Raji (cell line): ENCODE measurements around the gene EXD3.

Experiments
- POLR2A ChIP-seq: IDR thresholded peaks from 2 replicates; pipeline ENCODE4 v1.6.1; 2011; ENCODE audit warnings: low read depth, low read length, control low read depth; ENCODE audit not compliant: insufficient read depth

The EXD3 gene

DNA sequence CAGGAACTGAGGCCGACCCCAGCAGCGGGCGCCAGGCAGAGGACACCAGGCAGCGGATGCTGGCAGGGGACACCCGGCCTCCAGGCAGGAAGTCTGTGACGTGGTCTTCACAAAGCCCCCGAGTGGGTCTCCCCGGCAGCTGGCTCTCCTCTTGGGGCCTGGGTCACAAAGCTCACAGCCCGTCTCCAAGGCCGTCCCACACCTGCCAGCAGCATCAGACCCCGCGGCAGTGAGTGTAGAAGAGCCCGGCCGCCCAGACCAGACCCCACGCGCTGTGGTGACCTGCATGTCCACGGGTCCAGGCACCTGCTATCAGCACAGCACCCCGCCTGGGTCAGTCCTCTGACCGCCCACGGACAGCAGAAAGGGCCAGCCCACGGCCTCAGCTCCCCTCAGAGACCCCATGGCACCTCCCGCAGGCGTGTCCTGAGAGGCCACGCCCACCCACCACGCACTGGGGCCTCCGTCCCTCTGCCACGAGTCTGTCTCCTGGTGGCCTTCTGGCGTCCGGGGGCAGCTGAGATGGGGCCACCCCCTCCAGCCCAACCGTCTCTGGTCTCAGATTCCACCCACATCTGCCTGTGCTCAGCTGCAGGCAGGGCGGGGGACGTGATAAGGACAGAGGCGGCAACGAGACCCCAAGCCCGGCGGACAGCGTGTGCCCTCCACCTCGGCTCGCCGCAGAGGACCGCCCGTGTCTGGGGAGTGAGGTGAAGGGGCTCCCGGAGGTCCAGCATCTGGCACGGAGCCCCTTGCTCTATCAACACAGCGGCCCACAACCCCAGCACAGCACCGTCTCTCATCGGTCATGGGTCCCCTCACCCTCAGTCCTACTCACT lies 34.2 kb downstream of the EXD3 start:
- TF ChIP-seq POLR2A = no peak

DNA sequence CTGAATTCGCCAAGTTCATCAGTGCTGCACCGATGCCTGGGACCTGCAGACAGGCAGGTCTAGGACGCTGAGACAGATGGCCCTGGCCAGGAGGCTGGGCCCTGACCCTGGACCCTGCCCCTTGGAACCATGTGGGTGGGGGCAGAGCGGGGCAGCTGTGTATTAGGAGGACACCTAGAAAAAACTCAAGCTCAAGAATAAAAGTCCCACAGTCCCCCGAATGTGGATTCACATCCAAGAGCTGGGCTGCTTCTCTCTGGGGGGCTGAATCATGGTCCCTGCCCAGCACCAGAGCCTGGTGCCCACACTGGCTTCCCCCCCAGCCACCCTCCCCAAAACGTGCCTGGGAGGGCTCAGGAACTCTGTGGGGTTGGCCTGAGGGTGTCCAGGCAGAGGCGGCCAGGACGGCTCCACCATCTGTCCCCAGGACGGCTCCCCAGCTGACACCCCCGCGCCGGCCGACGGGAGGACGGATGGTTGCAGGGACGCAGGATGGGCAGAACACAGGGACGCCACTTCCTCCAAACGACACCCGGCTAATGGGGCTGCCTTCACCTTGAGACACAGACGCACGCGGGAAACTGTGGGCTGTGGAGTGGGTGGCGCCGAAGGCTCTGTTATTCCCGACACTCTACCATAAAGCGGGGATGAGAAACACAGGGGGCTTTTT lies 34.9 kb downstream of the EXD3 start:
- TF ChIP-seq POLR2A = no peak

DNA sequence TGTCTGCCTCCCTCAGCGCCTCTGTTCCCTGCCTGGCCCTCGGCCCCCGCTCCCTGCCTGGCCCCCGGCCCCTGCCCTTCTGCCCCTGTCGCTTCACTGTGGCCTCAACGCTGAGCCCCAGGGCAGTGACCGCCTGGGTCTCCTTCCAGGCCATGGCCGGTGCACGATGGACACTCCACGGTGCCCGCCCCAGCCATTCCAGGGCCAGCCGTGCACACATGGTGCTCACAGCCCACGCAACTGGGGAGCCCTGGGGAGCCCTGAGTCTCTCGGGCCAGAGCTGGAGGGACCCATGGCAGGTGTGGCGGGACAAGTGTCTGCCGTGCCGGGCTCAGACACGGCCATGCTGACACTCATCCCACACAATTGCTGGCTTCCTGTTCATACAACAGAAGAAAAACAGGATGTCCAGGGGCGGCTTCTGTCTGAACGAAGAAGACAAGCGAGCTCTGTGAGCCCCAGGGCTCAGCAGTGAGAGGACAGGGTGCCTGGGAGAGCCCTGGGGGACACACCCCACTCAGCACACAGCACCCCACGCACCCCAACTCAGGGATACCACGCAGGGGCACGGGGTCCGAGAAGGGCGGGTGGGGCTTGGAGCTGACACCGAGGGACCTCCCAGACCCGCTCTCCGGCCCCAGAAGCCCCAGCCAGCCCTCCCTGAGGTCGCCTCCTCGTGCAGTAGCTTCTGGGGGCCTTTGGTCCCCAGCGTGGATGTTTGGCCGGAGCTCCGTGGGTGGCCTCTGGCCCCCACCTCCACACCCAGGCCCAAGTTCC lies 35.7 kb downstream of the EXD3 start:
- no peak for TF ChIP-seq POLR2A

DNA sequence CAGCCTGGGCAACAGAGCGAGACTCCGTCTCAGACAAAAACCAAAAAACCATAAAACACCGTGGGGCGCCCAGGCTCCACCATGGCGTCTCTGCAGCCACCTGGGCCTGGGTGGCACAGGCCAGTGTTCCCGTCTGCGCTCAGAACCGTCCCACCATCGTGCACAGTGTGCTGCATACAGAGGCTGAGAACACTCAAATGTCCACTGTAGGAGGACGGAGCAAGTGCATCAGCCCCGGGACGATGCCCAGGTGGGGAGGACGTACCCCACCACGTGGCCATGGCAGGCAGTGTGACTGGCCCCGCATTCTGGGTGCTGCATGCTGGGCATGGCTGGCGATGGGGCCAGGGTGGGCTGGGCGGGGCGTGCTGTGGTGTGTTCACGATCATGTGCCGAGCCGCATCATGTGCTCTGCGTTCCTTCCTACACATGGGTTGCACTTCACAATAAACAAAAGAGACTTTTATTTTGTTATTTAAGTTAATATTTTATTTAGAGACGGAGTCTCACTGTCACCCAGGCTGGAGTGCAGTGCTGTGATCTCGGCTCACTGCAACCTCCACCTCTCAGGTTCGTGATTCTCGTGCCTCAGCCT lies 37.8 kb downstream of the EXD3 start:
- no peak for TF ChIP-seq POLR2A

DNA sequence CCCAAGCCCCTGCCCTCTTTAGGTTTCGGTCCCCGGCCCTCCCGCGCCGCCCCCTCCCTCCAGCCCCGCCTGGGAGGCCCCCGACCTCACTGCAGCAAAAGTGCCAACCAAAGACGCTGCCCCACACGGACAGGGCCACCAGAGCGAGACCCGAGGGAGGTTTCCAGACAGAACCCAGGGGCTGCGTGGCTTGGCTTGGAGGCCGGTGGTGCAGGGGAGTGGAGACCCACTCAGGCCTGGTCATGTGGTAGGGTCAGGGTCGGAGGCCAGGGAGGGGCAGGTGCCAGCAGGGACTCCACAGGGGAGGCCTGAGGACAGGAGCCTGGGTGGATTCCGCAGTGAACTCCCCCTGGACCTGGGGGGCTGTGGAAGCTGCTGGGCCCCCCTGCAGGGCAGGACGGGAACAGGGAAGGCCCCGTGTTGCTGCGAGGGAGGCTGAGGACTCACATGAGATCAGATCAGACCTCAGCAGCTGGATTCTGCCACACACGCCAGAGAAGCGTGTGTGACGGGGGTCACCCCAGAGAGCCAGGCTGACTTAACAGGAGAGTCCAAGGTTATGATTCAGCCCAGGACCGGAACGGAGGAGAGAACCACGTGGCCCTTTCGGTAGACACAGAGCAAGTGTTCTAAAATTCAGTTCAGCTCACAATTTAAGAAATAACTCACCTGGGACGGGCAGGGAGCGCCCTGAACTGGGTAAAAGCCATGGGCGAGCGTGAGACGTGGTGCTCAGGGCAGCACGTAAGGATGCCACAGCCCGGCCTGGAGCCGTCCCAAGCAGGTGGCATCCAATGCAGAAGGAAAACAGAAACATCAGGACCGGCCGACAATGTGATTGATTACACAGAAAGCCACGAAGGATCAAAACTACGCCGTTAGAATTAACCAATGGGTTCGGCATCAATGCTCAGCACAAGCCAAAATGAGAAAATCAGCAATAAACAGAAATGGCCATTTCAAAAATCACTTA lies 38.9 kb downstream of the EXD3 start:
- TF ChIP-seq POLR2A = no peak

DNA sequence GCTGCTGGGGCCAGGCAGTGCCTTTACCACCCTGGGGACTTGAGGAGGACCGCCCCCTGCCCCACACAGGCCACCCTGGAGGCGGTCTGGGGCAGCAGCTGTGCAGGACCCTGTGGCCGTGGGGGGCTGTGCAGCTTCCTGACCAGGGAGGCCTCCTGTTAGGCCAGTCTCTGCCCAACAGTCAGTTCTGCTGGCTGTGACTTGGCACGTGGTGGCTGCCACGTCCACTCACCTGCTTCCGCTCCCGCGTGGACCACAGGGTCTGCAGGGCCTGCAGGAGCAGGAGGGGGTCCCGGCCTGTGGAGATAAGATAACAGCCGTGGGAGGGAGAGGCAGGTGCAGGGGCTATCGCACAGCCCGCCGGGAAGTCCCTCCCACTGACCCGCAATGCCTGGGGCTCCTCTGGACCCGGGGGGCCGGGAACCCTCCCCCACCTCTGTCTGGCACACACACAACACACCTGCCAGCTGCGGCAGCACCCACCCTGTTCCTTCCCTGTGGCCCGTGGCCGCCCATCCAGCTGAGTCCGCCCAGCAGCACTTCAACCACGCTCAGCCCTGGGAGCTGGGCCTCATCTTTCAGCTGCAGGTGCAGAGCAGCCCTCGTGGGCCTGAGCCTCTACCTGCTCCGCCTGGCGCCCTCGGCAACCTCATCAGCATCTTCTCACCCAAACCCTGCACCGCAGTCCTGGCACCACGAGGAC lies 39.7 kb downstream of the EXD3 start:
- TF ChIP-seq POLR2A = no peak

DNA sequence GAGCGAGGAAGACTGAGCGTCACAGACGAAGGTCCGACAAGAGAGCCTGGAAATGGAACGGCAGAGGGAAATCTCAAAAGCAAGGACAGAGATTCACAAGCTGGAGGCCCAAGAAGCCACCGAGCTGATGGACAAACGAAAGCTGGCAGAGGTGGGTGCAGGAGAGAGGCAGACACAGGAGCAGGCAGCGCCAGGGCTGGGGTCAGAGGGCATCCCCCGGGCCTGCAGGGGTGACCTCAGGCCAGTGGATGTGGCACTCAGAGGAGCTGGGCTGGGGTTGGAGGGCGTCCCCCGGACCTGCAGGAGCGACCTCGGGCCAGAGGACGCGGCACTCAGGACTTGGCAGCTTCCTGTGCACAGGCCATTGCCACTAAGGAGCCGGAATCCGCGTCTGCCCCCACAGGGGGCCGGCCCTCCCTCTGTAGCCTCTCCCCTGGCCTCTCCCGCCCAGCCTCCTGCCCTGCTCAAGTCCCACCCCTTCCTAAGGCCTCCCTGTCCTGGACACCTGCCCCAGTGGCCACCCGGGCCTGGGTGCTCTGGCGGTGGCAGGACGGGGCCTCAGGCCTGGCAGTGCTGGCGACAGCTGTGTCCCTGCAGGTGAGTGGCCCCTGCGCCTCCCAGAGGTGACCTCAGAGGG lies 40.4 kb downstream of the EXD3 start:
- TF ChIP-seq POLR2A = no peak

DNA sequence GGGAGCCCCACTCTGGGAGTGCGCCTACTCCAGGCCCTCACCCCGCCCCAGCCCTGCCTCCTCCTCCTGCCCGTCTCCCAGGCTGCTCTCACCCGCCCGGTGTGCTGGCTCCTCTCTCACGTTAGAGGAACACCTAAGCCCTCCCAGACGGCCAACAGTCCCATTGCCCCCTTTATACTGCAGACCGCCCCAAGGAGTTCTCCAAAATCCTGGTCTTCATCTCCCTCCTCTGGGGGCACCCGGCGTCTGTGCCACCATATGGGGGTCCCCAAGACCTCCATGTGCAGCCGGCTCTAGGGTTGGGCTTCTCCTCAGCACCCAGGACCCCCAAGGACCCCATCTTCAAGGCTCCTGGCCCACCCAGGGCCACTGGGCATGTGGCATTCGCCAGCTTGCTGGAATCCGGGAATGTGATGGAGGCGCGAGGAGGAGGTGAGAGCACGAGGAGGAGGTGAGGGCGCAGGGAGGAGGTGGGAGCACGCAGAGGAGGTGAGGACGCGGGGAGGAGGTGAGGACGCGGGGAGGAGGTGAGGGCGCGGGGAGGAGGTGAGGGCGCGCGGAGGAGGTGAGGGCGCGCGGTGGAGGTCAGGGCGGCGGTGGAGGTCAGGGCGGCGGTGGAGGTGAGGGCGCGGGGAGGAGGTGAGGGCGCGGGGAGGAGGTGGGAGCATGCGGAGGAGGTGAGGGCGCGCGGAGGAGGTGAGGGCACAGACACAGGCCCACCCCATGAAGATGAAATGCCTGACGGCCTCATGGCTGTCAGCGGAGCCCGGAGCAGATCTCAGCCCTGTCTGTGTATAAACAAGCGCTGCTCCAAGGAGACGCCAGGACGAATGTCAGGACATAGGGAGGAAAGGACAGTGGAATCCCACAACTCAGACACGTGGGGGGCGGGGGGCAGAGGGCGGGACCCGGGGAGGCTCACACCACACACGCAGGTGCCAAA lies 41.2 kb downstream of the EXD3 start:
- TF ChIP-seq POLR2A = no peak

DNA sequence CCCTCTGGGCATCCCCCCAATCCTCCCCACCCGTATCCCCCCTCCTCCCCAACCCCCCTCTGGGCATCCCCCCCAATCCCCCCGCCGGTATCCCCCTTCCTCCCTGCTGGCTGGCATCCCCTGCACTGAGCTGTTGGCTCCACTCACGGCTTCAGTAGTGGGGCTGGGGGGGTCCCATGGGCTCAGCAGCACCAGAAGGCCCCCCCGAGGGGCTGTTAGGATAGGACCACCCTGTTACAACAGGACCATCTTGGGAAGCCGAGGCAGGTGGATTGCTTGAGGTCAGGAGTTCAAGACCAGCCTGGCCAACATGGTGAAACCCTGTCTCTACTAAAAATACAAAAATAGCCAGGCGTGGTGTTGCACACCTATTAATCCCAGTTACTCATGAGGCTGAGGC lies 42.4 kb downstream of the EXD3 start:
- no peak for TF ChIP-seq POLR2A

DNA sequence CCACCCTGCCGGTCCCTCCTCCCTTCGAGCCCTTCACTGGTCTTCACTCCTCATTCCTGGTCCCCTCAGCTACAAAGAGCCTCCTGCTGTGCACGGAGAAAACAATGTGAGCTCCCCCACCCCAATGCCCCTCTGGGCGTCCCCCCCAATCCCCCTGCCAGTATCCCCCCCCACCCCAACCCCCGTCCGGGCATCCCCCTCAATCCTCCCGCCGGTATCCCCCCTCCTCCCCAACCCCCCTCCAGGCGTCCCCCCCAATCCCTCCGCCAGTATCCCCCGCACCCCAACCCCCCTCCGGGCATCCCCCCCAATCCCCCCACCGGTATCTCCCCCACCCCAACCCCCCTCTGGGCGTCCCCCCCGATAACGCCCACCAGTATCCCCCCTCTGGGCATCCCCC lies 42.8 kb downstream of the EXD3 start:
- no peak for TF ChIP-seq POLR2A

DNA sequence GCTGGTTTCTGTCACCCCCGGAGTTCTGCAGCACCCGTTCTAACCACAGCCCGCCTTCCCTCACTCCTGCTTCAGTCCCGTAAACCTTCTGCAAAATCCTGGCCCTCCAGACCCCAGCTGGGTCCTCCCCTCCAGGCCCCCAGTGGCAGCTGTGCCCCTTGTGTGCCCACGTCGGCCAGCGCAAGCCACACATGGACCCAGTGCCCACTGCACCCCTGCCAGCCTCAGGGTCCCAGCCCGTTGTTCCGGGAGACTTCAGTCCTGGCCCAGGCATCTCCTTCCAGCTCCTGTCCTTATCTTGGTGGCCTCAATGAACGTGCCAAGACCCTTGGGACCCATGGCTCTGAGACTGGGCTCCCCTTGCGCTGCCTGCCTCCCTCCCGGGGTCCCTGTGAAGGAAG lies 43.2 kb downstream of the EXD3 start:
- no peak for TF ChIP-seq POLR2A

DNA sequence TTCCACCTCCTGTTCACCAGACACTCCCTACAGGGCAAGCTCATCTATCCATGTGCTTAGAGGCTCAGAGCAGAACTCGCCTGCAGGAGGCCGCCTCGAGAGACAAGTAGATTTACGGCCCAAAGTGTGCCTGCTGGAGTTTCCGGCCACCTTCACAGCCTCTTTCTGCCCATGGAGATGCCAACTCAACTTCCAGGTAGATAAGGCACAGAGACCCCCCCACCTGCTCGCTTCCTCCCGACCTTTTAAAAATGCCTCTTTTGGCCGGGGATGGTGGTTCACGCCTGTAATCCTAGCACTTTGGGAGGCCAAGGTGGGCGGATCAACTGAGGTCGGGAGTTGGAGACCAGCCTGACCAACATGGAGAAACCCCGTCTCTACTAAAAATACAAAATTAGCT lies 46.6 kb downstream of the EXD3 start:
- TF ChIP-seq POLR2A = no peak
